GM12878 (cell line): Measurements from ENCODE around the gene DCDC1. TPM values are rescaled to one million over a fixed set of nuclear protein-coding genes. Genes with fewer than 3 reads are reported as not detected.

Source experiments
- BCL3 ChIP-seq: IDR thresholded peaks from 2 replicates; pipeline ENCODE4 v1.6.1; 2011; ENCODE audit warnings: borderline replicate concordance, low read depth, mild to moderate bottlenecking, moderate library complexity, low read length; ENCODE audit not compliant: insufficient read depth, poor library complexity, severe bottlenecking
- E2F8 ChIP-seq: fragments of 450-650 bp; IDR thresholded peaks from 2 replicates; pipeline ENCODE4 v1.6.1; 2018; ENCODE audit warnings: mild to moderate bottlenecking, low read depth, moderate library complexity; ENCODE audit not compliant: partially characterized antibody
- FOXM1 ChIP-seq: IDR thresholded peaks from 2 replicates; pipeline ENCODE4 v1.6.1; 2012; ENCODE audit warnings: low read depth, mild to moderate bottlenecking, inconsistent platforms, low read length, moderate library complexity
- HSF1 ChIP-seq: fragments of 150-350 bp; IDR thresholded peaks from 2 replicates; pipeline ENCODE4 v1.6.1; 2014; ENCODE audit warnings: mild to moderate bottlenecking, low read depth, low read length
- NFIC ChIP-seq: IDR thresholded peaks from 2 replicates; pipeline ENCODE4 v1.6.1; 2012; ENCODE audit warnings: low read depth, mild to moderate bottlenecking, inconsistent platforms, low read length, moderate library complexity
- POLR2A ChIP-seq: IDR thresholded peaks from 2 replicates; pipeline ENCODE4 v1.6.1; 2011; ENCODE audit warnings: low read depth, mild to moderate bottlenecking, low read length
- POLR2AphosphoS5 ChIP-seq: IDR thresholded peaks from 2 replicates; pipeline ENCODE4 v1.6.1; 2011; ENCODE audit warnings: mild to moderate bottlenecking, low read length, inconsistent platforms
- SREBF2 ChIP-seq: IDR thresholded peaks from 2 replicates; pipeline ENCODE4 v1.6.1; 2012; ENCODE audit warnings: mild to moderate bottlenecking, low read length
- STAT3 ChIP-seq: IDR thresholded peaks from 2 replicates; pipeline ENCODE4 v1.6.1; 2011; ENCODE audit warnings: low read depth, low read length, improper control_type of control experiment
- polyA plus RNA-seq, 11 experiments: library from polyadenylated mRNA; depleted of rRNA in 4 of 11; unstranded in 6 of 11; stranded (reverse) in 5 of 11; fragments of >200 nt; fragmentation: Nextera tagmentation in 4 of 11; fragmentation: Illumina TruSeq in 1 of 11; extraction: Ambion mirVana in 4 of 11; extraction: Trizol in 1 of 11; gene quantifications; 1 replicate in 1 of 11; 2 replicates in 10 of 11; pipeline versions ENCODE4 v1.2.1 to v1.2.3, GENCODE V29; 2011 to 2016; ENCODE audit warnings: inconsistent platforms in 2 of 11, missing spikeins in 2 of 11, low read depth in 1 of 11
- total RNA-seq, 4 experiments: library from RNA; depleted of rRNA in 3 of 4; stranded (reverse); fragments of >200 nt in 3 of 4; fragmentation: Illumina TruSeq in 1 of 4; extraction: Trizol in 1 of 4; gene quantifications; 2 replicates each; pipeline versions ENCODE4 v1.2.1 to v1.2.3, GENCODE V29; 2013 to 2021

The DCDC1 gene
- total and polyA plus RNA-seq, 10 of the 15 experiments (the other 5 are each of a cell fraction or from before 2014, with no cell fraction given): not detected

- TF ChIP-seq E2F8 (no peak), POLR2AphosphoS5 (no peak), FOXM1 (no peak), SREBF2 (no peak), HSF1 (no peak), BCL3 (no peak), STAT3 (no peak), POLR2A (no peak), NFIC (no peak)
Observed at GRCh38 chr11:30991802-30992512, 377.6 kb downstream of the DCDC1 start (continued).
